Measurements from ENCODE around the gene MT3.

DNA sequence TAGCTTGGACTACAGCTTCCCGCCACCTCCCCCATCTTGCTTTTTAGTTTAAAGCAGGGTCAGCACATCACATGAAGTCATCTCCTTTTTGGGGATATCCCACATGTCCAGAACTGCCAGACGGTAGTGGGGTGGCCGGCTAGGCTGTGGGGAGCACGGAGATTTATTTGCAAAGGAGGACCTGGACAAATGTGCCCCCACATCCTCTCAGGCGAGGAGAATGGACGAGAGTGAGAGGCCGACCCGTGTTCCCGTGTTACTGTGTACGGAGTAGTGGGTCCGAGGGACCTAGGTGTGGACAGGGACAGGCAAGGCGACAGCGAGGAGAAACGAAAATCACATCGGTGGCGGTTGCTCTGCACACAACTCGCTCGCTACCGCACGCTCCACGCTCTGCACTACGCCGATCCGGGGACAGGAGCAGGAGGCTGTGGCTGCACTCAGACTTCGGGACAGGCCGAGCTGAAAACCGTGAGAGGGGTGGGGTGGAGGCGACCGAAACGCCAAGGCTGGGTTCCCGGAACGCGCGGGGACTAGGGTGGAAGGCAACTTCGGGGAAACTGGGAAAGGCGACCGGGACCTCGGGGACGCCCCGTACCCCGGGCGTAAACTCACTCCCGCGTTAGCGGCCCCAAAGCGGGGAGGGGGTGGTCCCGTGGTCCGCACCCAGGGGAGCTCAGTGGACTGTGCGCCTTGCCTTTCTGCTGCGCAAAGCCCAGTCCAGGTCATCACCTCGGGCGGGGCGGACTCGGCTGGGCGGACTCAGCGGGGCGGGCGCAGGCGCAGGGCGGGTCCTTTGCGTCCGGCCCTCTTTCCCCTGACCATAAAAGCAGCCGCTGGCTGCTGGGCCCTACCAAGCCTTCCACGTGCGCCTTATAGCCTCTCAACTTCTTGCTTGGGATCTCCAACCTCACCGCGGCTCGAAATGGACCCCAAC, 48.8 kb downstream of the MT3 start, which contains the start of gene MT1A:
- TF ChIP-seq POLR2AphosphoS5 (IDR thresholded peaks at IDR 0.05; ENCODE audit: borderline replicate concordance, low read depth, low read length) (no peak), EZH2 (IDR thresholded peaks at IDR 0.05) (no peak)

Data from SK-N-MC (cell line).